HFF-Myc (cell line): ENCODE measurements around the gene METTL15.
"Not testable (repeated sequence)": the region's sequence is repeated elsewhere in the genome, so short reads cannot be mapped to it uniquely, and the experiment has no call there.

Source experiments
- DNase-seq: peaks from one replicate; pipeline ENCODE4 v3.0.0-alpha.2; 2011; ENCODE audit warnings: low read depth; ENCODE audit errors: extremely low read depth
- H3K4me3 ChIP-seq: replicated peaks from 2 replicates; pipeline ENCODE4 v1.5.1; 2011; ENCODE audit warnings: low read depth, mild to moderate bottlenecking, control low read depth, low read length
- CTCF ChIP-seq: IDR thresholded peaks from 2 replicates; pipeline ENCODE4 v1.5.1; 2012; ENCODE audit warnings: mild to moderate bottlenecking, low read depth, low read length, control low read depth; ENCODE audit errors: missing control alignments

METTL15 gene

DNA sequence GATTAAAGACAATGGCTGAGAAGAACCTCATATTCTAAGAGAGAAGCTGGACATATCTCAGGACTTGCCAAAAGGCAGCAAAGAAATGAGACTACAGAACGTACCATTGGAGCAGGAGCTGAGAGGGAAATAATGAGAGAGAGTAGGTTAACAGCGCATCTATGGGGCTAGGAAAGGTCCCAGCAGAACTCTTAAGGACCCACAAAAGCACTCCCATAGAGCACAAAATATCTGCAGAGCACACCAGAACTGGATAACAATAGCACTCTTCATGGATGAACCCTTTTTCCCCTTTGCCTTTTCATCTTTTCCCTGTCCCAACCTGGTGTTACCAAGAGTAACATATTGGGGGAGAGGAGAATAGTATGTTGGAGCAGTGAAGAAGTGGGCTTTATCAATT, 245.8 kb downstream of the METTL15 start:
- no peak for DNase-seq
- H3K4me3 ChIP-seq, result no peak overlapping the region
- TF ChIP-seq CTCF, result no peak

GRCh38 chr11:28366549-28367346, 258.6 kb downstream of the METTL15 start:
- no peak for DNase-seq
- no peak for TF ChIP-seq CTCF
- no peak overlapping the region for H3K4me3 ChIP-seq

DNA sequence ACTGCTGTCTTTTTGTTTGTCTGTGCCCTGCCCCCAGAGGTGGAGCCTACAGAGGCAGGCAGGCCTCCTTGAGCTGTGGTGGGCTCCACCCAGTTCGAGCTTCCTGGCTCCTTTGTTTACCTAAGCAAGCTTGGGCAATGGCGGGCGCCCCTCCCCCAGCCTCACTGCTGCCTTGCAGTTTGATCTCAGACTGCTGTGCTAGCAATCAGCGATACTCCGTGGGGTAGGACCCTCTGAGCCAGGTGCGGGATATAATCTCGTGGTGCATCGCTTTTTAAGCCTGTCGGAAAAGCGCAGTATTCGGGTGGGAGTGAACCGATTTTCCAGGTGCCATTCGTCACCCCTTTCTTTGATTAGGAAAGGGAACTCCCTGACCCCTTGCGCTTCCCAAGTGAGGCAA, 269.9 kb downstream of the METTL15 start:
- not testable (repeated sequence) for H3K4me3 ChIP-seq

More for the DNA sequence above, 269.9 kb downstream of the METTL15 start:
- not testable (repeated sequence) for DNase-seq
